Neural cell (in vitro differentiated cells): Measurements from ENCODE around the gene C11orf91.

Source experiments
- CTCF ChIP-seq: fragments of 450-650 bp; IDR thresholded peaks from 2 replicates; pipeline ENCODE4 v1.5.1; 2014; ENCODE audit warnings: antibody characterized with exemption, mild to moderate bottlenecking, moderate library complexity; ENCODE audit not compliant: poor library complexity, severe bottlenecking
- EP300 ChIP-seq: fragments of 450-650 bp; conservative IDR thresholded peaks from 2 replicates; pipeline ENCODE4 v1.6.1; 2014; ENCODE audit warnings: antibody characterized with exemption, mild to moderate bottlenecking, moderate library complexity; ENCODE audit not compliant: poor library complexity, severe bottlenecking

GRCh38 chr11:33741806-33742205 is 41.2 kb upstream of the C11orf91 start:
- TF ChIP-seq EP300 (no peak), CTCF (no peak)
